OCI-LY1 (cell line): Measurements from ENCODE around the gene FILIP1L.

Experiments used
- H2AFZ ChIP-seq: fragments of 200-600 bp; sonication (generic), shearing (Covaris generic); 2 replicates; pipeline ENCODE4 v1.6.0; 2014; ENCODE audit warnings: antibody characterized with exemption, mild to moderate bottlenecking, low read length
- H3F3A ChIP-seq: fragments of 200-600 bp; sonication (generic), shearing (Covaris generic); 2 replicates; pipeline ENCODE4 v1.6.0; 2014; ENCODE audit warnings: mild to moderate bottlenecking, antibody characterized with exemption, low read length, moderate library complexity; ENCODE audit not compliant: insufficient read depth
- H3K27ac ChIP-seq: fragments of 200-600 bp; sonication (generic); 2 replicates; pipeline ENCODE4 v1.5.1; 2014; ENCODE audit warnings: low read length, mixed run types, mild to moderate bottlenecking, low read depth; ENCODE audit not compliant: poor library complexity, severe bottlenecking
- H3K27me3 ChIP-seq: fragments of 200-600 bp; sonication (generic); 2 replicates; pipeline ENCODE4 v1.6.0; 2014; ENCODE audit warnings: antibody characterized with exemption, mild to moderate bottlenecking, low read length, moderate library complexity; ENCODE audit not compliant: insufficient read depth
- H3K36me3 ChIP-seq: fragments of 200-600 bp; sonication (generic); 2 replicates; pipeline ENCODE4 v1.6.1; 2014; ENCODE audit warnings: mild to moderate bottlenecking, antibody characterized with exemption, low read length, moderate library complexity, mixed read lengths; ENCODE audit not compliant: insufficient read depth
- H3K4me1 ChIP-seq: fragments of 200-600 bp; sonication (generic); 2 replicates; pipeline ENCODE4 v1.5.1; 2014; ENCODE audit warnings: mild to moderate bottlenecking, low read length, moderate library complexity; ENCODE audit not compliant: insufficient read depth, severe bottlenecking
- H3K4me2 ChIP-seq: fragments of 200-600 bp; sonication (generic), shearing (Covaris generic); 2 replicates; pipeline ENCODE4 v1.6.1; 2014; ENCODE audit warnings: low read length
- H3K4me3 ChIP-seq: fragments of 200-600 bp; sonication (generic); 2 replicates; pipeline ENCODE4 v1.5.1; 2014; ENCODE audit warnings: low read length, low read depth, mild to moderate bottlenecking, mixed read lengths; ENCODE audit not compliant: poor library complexity, severe bottlenecking
- H3K79me2 ChIP-seq: fragments of 200-600 bp; shearing (Covaris generic); 2 replicates; pipeline ENCODE4 v1.6.1; 2016; ENCODE audit warnings: mixed run types, low read length, mixed read lengths; ENCODE audit not compliant: insufficient read depth
- H3K9ac ChIP-seq: fragments of 200-600 bp; sonication (generic), shearing (Covaris generic); 2 replicates; pipeline ENCODE4 v1.6.1; 2014; ENCODE audit warnings: mild to moderate bottlenecking, low read length, mixed read lengths
- H3K9me2 ChIP-seq: fragments of 200-600 bp; sonication (generic), shearing (Covaris generic); 2 replicates; pipeline ENCODE4 v1.6.1; 2014; ENCODE audit warnings: low read depth, mild to moderate bottlenecking, low read length, mixed read lengths
- H3K9me3 ChIP-seq: fragments of 200-600 bp; shearing (Covaris generic); 2 replicates; pipeline ENCODE4 v1.6.1; 2014; ENCODE audit warnings: low read length, mixed read lengths
- H4K20me1 ChIP-seq: fragments of 200-600 bp; sonication (generic), shearing (Covaris generic); 2 replicates; pipeline ENCODE4 v1.6.0; 2016; ENCODE audit warnings: mild to moderate bottlenecking, low read length; ENCODE audit not compliant: insufficient read depth
- EZH2 ChIP-seq: fragments of 200-600 bp; sonication (generic), shearing (Covaris generic); IDR thresholded peaks from 2 replicates; pipeline ENCODE4 v1.8.0; 2017; ENCODE audit warnings: borderline replicate concordance, mixed run types, mild to moderate bottlenecking, antibody characterized with exemption, low read length, moderate library complexity, mixed read lengths
- TF ChIP-seq, protein P1 (sequence below): fragments of 200-600 bp; sonication (generic), shearing (Covaris generic); IDR thresholded peaks from 2 replicates; pipeline ENCODE4 v1.5.1; 2017; ENCODE audit warnings: mild to moderate bottlenecking, antibody characterized with exemption, low read length, moderate library complexity, mixed read lengths

The FILIP1L gene

DNA sequence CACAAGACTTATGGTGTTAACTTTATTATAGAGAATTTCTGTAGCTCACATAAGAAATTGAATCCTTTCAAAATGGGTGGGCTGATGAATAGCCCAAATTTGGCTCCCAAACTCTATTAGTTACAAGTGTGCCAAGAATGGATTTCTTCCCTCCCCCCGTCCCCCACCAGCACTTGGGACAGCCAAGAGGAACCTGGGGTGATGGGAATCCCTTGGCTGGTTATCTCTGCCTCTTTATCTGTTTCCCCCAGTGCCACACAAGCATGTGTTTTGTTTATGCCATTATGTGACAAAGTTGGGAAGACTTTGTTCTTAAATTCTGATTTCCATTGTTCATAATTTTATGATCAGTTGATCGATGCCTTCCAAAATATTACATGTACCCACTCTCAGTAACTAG is 268.3 kb downstream of the FILIP1L start:
- Histone ChIP-seq H3K27me3 (no peaks in the 10 kb centered on the region), H3K27ac (no peak overlapping the region), H3K9me2 (no peaks in the 10 kb centered on the region), H3K4me1 (peaks cover 12% of the 10 kb centered on the region), H3F3A (no peaks in the 10 kb centered on the region), H3K9me3 (no peaks in the 10 kb centered on the region), H4K20me1 (no peaks in the 10 kb centered on the region), H3K36me3 (no peaks in the 10 kb centered on the region), H2AFZ (no peak overlapping the region), H3K79me2 (no peaks in the 10 kb centered on the region), H3K4me3 (no peak overlapping the region), H3K4me2 (no peak overlapping the region), H3K9ac (no peak overlapping the region)
- TF ChIP-seq, protein P1, sequence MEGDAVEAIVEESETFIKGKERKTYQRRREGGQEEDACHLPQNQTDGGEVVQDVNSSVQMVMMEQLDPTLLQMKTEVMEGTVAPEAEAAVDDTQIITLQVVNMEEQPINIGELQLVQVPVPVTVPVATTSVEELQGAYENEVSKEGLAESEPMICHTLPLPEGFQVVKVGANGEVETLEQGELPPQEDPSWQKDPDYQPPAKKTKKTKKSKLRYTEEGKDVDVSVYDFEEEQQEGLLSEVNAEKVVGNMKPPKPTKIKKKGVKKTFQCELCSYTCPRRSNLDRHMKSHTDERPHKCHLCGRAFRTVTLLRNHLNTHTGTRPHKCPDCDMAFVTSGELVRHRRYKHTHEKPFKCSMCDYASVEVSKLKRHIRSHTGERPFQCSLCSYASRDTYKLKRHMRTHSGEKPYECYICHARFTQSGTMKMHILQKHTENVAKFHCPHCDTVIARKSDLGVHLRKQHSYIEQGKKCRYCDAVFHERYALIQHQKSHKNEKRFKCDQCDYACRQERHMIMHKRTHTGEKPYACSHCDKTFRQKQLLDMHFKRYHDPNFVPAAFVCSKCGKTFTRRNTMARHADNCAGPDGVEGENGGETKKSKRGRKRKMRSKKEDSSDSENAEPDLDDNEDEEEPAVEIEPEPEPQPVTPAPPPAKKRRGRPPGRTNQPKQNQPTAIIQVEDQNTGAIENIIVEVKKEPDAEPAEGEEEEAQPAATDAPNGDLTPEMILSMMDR: no peak
- no peak for TF ChIP-seq EZH2

DNA sequence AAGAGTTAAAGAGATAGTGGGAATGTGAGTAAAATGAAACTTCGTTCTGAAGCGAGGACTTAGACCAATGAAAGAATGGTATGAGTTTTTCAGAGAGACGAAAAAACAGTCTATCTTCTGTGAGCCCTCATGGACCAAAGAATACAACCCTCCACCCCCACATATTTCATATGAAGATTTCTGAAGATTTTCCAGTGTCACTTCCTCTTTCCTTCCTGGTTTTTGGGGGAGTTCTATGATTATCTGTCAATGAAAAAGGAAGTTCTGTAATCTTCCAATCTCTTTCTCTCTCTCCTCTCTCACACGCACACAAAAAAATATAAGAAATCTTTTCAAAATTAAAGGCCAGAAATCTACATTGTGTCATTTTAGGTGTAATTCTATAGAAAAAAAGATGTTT is 269.0 kb downstream of the FILIP1L start:
- no peaks in the 10 kb centered on the region for H3K9me3 ChIP-seq
- no peaks in the 10 kb centered on the region for H3F3A ChIP-seq
- no peaks in the 10 kb centered on the region for H4K20me1 ChIP-seq
- no peaks in the 10 kb centered on the region for H3K9me2 ChIP-seq
- TF ChIP-seq, protein P1: no peak
- no peak for TF ChIP-seq EZH2
- H3K4me1 ChIP-seq: peaks cover 12% of the 10 kb centered on the region
- H3K79me2 ChIP-seq: no peaks in the 10 kb centered on the region
- H3K4me2 ChIP-seq: no peak overlapping the region
- no peaks in the 10 kb centered on the region for H3K27me3 ChIP-seq
- no peak overlapping the region for H3K27ac ChIP-seq
- H3K4me3 ChIP-seq: no peak overlapping the region
- H2AFZ ChIP-seq: no peak overlapping the region
- H3K36me3 ChIP-seq: no peaks in the 10 kb centered on the region
- H3K9ac ChIP-seq: no peak overlapping the region

DNA sequence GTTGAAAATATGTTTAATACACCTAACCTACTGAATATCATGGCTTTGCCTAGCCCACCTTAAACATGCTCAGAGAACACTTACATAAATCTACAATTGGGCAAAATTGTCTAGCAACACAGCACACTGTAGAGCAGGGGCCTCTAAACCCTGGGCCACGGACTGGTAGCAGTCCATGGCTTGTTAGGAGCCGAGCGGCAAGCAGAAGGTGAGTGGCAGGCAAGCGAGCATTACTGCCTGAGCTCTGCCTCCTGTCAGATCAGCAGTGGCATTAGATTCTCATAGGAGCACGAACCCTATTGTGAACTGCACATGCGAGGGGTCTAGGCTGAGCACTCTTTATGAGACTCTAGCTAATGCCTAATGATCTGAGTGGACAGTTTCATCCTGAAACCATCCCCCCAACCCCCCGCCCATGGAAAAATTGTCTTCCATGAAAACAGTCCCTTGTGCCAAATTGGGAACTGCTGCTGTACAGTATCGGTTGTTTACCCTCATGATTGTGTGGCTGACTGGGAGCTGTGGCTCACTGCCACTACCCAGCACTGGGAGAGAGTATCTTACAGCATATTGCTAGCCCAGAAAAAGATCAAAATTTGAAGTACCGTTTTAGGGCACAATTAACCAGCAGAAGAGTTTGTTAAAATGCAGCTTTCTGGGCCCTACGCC is 270.6 kb downstream of the FILIP1L start:
- Histone ChIP-seq H3K79me2 (no peaks in the 10 kb centered on the region), H3K9ac (no peak overlapping the region), H3K27me3 (no peaks in the 10 kb centered on the region), H3K9me2 (no peaks in the 10 kb centered on the region), H3K4me2 (no peak overlapping the region), H4K20me1 (no peaks in the 10 kb centered on the region), H3K9me3 (no peaks in the 10 kb centered on the region), H3K36me3 (no peaks in the 10 kb centered on the region), H3F3A (no peaks in the 10 kb centered on the region), H3K4me1 (peaks cover 12% of the 10 kb centered on the region), H3K4me3 (no peak overlapping the region), H3K27ac (no peak overlapping the region), H2AFZ (no peak overlapping the region)
- no peak for TF ChIP-seq EZH2
- TF ChIP-seq, protein P1: no peak
